Measurements from ENCODE around the gene DIDO1. TPM values are rescaled to one million over a fixed set of nuclear protein-coding genes. Genes with fewer than 3 reads are reported as not detected.

The DIDO1 gene
- total and polyA plus RNA-seq, 9 of the 15 experiments (the other 6 are each of a cell fraction or from before 2014, with no cell fraction given) = 4.4 to 46.8 (median 31.2) TPM

GRCh38 chr20:62947532-62948300, 21.4 kb upstream of the DIDO1 start (continued):
- TF ChIP-seq TCFL5 (CRISPR knock-in tag; conservative IDR thresholded peaks at IDR 0.05) = no peak

- no peak overlapping the region for H3K4me3 ChIP-seq
- ATAC-seq (no peak), DNase-seq (ENCODE audit: extremely low read depth in 1 of 4, low spot score in 3 of 4) (no peak), FAIRE-seq (no peak)
- no peak overlapping the region for H3K27ac ChIP-seq (ENCODE audit: extremely low read depth, low read depth, low read length)
- H4K20me1 ChIP-seq (replicated peaks; ENCODE audit: control insufficient read depth, insufficient read depth, low read length) = no peaks in the 10 kb centered on the region
- H3K9ac ChIP-seq (ENCODE audit: insufficient read depth in 1 of 2, low read depth in 2 of 2, low read length in 2 of 2) = no peak overlapping the region
- H3K79me2 ChIP-seq (ENCODE audit: control insufficient read depth, insufficient read depth, low read length) = peaks cover 5% of the 10 kb centered on the region; the same call in 2 of the 3 replicates
- no peaks in the 10 kb centered on the region for H3K9me1 ChIP-seq (ENCODE audit: control insufficient read depth, insufficient read depth, low read length)
- no peaks in the 10 kb centered on the region for H3K27me3 ChIP-seq (ENCODE audit: control insufficient read depth in 2 of 2, insufficient read depth in 2 of 2, low read length in 2 of 2)
- BruUV-seq (replicated peaks) = no TSS peak
- no peaks in the 10 kb centered on the region for H3K4me1 ChIP-seq (replicated peaks in 1 of 2; ENCODE audit: control insufficient read depth in 2 of 2, insufficient read depth in 2 of 2, low read length in 2 of 2)
- peaks cover 7% of the 10 kb centered on the region for H3K9me3 ChIP-seq (replicated peaks; ENCODE audit: control insufficient read depth, insufficient read depth, low read depth, low read length)
- TF ChIP-seq BHLHE40 (IDR thresholded peaks at IDR 0.05; ENCODE audit: low read length) (peak; percentile 87), NFE2 (IDR thresholded peaks at IDR 0.05; ENCODE audit: low read depth) (no peak), CBFA2T3 (IDR thresholded peaks at IDR 0.05) (0 out of 2 replicates have a peak, but pooled peaks have one; percentile 24), CSDE1 (IDR thresholded peaks at IDR 0.05) (no peak), RBM17 (IDR thresholded peaks at IDR 0.05; ENCODE audit: borderline replicate concordance, low read depth, low read length) (no peak)
- ChIA-PET POLR2A (interaction anchor here (0.6 to 4.5 kb wide), 4 partner anchors 10 to 1266 kb away, joined by 3 to 41 read pairs (median 4); partner anchors contain the start of gene GID8), CTCF (ENCODE audit: low intra/inter-chr PET ratio) (no interaction called here)
- in situ Hi-C loops (cut with MboI) = no loop called here
- H3K4me2 ChIP-seq (ENCODE audit: insufficient read depth, low read length) = no peak overlapping the region
- intact Hi-C loops (cut with micrococcal nuclease) = no loop called here
- no peak overlapping the region for H2AFZ ChIP-seq (ENCODE audit: low read depth, low read length)
- WGBS (ENCODE audit: insufficient coverage, low coverage, missing lambda C conversion rate) = 50% methylated on average over 10 of the region's 10 CpGs
- peaks cover 70% of the 10 kb centered on the region for H3K36me3 ChIP-seq (ENCODE audit: control insufficient read depth, insufficient read depth, low read length)
Observed at GRCh38 chr20:62946918-62947317, 20.6 kb upstream of the DIDO1 start.

All from K562 (cell line).